GM10266 (cell line): ENCODE results near the gene PTGDS.

Experiments
- DNase-seq: peaks from one replicate; pipeline ENCODE4 v3.0.0; 2012; ENCODE audit errors: extremely low spot score
- CTCF ChIP-seq: IDR thresholded peaks from 2 replicates; pipeline ENCODE4 v1.5.1; 2012; ENCODE audit warnings: mild to moderate bottlenecking, low read depth; ENCODE audit not compliant: control insufficient read depth, insufficient read depth; ENCODE audit errors: missing control alignments

Gene PTGDS

GRCh38 chr9:136946228-136947027 is 30.9 kb upstream of the PTGDS start:
- DNase-seq, result no peak
- no peak for TF ChIP-seq CTCF

GRCh38 chr9:136947028-136947891 is 30.0 kb upstream of the PTGDS start:
- no peak for TF ChIP-seq CTCF
- DNase-seq, result no peak

GRCh38 chr9:136947955-136948510 is 29.3 kb upstream of the PTGDS start:
- peak; percentile 72 for TF ChIP-seq CTCF
- peak; percentile 64 for DNase-seq

- TF ChIP-seq CTCF, result no peak
- no peak for DNase-seq
Observed at GRCh38 chr9:136949239-136949816, 28.0 kb upstream of the PTGDS start.

- peak; percentile 100 for DNase-seq
- no peak for TF ChIP-seq CTCF
Observed at GRCh38 chr9:136949817-136950655, 27.3 kb upstream of the PTGDS start.

- TF ChIP-seq CTCF, result no peak
- DNase-seq, result no peak
Observed at GRCh38 chr9:136950656-136951276, 26.5 kb upstream of the PTGDS start.
